Measurements from ENCODE around the gene DPEP2NB.
"Not testable (repeated sequence)": the region's sequence is repeated elsewhere in the genome, so short reads cannot be mapped to it uniquely, and the experiment has no call there.

DPEP2NB gene

DNA sequence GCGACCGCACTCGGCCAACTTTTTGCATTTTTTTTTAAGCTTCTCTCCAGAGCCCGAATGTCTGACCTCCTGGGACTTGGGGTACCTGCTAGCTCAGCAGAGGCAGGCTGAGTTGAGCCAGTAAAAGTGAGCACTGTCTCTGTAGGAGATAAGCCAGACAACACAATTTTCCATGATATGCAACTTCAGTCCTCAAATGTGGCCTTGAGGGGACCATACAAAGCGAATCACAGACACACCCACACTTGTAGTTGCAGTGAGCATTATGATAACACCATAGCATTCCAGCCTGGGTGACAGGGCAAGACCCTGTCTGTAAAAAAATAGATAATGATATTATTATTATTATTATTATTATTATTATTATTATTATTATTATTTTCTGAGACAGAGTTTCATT lies 19.0 kb downstream of the DPEP2NB start:
- no peak for TF ChIP-seq ZNF274 (IDR thresholded peaks at IDR 0.05; ENCODE audit: low read depth, low read length)
- H3K4me3 ChIP-seq (ENCODE audit: low read length): no peak overlapping the region

- no peak overlapping the region for H3K4me3 ChIP-seq (ENCODE audit: low read length)
- TF ChIP-seq ZNF274 (IDR thresholded peaks at IDR 0.05; ENCODE audit: low read depth, low read length): no peak
Observed at GRCh38 chr16:67995423-67995822, 20.3 kb downstream of the DPEP2NB start.

DNA sequence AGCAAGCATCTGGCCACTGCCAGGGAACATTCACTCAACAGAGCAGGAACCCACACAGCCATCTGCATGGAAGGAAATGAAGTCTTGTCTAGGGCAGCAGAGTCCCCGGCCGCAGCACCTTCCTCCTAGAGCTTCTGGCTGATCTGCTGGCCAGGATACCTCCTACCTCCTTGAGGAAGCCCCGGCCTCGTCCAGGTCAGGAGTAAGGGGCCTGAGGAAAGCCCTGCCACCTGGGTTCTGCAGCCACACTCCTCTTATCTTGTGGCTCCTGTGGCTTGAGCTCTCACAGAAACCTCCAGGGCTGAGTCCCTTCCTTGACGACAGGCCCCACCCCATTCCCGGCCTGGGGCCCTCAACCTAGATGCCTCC lies 21.7 kb downstream of the DPEP2NB start:
- not testable (repeated sequence) for H3K4me3 ChIP-seq (ENCODE audit: low read length)

DNA sequence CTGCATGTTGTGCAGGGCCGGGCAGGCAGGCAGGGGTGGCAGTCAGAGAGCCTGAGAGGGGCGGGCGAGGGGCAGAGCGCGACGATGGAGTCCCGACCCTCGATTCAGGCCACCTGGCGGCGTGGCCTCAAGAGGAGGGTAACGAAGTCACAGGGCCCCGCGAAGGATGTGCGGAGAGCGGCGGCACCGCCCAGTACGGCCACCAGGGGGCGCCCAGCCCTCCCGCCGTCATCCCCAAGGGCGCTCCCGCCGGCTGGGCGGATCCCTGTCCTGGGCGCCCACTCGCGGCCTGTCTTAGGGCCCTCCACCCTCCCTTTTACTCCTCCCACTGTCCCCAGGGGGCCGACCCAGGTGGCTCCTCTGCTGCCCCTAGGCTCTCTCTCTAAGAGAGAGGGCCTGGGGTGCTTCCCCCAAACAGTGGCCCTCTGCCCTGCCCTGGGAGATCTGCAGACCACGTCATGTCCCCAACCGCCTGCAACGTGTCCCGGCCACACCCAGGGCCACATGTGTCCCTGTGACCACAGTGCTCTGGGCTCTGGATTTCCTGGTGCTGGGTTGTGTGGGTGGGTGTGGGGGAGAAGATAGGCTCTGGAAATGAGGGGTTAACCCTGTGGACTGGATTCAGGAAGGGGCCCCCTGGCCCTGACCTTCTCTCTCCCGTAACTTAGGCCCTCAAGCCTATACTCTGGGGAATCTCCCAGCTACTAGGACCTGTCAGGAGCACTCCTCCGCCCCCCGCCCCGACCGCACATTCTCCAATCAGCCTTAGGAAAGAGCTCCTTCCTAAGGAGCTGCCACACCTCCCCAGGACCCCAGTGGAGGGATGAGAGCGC lies 22.3 kb downstream of the DPEP2NB start:
- no peak overlapping the region; the same call in 1 of the 2 replicates for H3K4me3 ChIP-seq (ENCODE audit: low read length)

DNA sequence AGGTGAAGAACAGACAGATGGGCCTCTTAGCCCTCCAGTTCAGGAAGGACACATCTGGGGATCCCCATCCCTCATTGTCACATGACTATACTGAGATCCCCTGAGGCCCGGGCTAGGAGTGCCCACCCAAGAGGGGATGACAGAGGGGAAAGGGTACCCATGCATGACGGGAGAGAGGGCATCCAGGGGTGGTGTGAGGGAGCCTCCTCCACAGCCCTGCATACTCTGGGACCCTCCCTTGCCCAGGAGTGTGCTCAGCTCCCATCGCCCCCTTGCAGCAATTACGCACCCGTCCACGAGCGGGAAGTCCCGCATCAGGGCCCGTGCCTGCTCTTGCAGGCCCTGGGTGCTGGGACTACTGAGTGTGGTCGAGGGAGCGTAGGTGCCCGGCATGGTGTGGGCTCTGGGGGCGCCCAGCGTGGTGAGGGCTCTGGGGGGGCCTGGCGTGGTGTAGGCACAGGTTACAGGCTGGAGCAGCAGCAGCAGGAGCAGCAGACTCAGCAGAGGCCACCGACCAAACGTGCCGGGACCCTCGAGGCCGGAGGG lies 23.0 kb downstream of the DPEP2NB start:
- H3K4me3 ChIP-seq (ENCODE audit: low read length): no peak overlapping the region
- no peak for TF ChIP-seq ZNF274 (IDR thresholded peaks at IDR 0.05; ENCODE audit: low read depth, low read length)

More for the DNA sequence above, 22.3 kb downstream of the DPEP2NB start:
- TF ChIP-seq ZNF274 (IDR thresholded peaks at IDR 0.05; ENCODE audit: low read depth, low read length): no peak

DNA sequence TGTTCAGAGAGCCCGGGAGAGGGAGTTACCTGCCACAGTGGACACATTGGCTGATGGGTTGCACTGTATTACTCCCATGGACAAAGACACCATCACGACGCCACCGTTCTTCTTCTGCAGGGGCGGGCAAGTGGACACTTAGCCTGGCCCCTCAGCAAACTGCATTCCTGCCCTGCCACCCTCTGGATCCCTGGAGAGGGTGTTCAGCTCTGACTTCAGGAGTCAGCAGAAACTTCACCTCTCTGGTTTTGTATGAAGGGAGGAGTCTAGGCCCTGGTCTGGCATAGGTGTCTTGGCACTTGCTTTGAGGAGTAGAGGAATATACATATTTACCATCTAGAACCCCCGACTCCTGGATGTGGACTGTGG lies 25.7 kb downstream of the DPEP2NB start:
- H3K4me3 ChIP-seq (ENCODE audit: low read length): no peak overlapping the region
- TF ChIP-seq ZNF274 (IDR thresholded peaks at IDR 0.05; ENCODE audit: low read depth, low read length): no peak

GRCh38 chr16:67989322-67990017 lies 26.2 kb downstream of the DPEP2NB start:
- no peak for TF ChIP-seq ZNF274 (IDR thresholded peaks at IDR 0.05; ENCODE audit: low read depth, low read length)
- no peak overlapping the region for H3K4me3 ChIP-seq (ENCODE audit: low read length)

GRCh38 chr16:67988675-67989074 lies 27.0 kb downstream of the DPEP2NB start:
- TF ChIP-seq ZNF274 (IDR thresholded peaks at IDR 0.05; ENCODE audit: low read depth, low read length): no peak
- H3K4me3 ChIP-seq (ENCODE audit: low read length): no peak overlapping the region

GRCh38 chr16:67987460-67988160 lies 28.1 kb downstream of the DPEP2NB start:
- no peak overlapping the region for H3K4me3 ChIP-seq (ENCODE audit: low read length)
- no peak for TF ChIP-seq ZNF274 (IDR thresholded peaks at IDR 0.05; ENCODE audit: low read depth, low read length)

GRCh38 chr16:67986949-67987348 lies 28.8 kb downstream of the DPEP2NB start:
- TF ChIP-seq ZNF274 (IDR thresholded peaks at IDR 0.05; ENCODE audit: low read depth, low read length): no peak

DNA sequence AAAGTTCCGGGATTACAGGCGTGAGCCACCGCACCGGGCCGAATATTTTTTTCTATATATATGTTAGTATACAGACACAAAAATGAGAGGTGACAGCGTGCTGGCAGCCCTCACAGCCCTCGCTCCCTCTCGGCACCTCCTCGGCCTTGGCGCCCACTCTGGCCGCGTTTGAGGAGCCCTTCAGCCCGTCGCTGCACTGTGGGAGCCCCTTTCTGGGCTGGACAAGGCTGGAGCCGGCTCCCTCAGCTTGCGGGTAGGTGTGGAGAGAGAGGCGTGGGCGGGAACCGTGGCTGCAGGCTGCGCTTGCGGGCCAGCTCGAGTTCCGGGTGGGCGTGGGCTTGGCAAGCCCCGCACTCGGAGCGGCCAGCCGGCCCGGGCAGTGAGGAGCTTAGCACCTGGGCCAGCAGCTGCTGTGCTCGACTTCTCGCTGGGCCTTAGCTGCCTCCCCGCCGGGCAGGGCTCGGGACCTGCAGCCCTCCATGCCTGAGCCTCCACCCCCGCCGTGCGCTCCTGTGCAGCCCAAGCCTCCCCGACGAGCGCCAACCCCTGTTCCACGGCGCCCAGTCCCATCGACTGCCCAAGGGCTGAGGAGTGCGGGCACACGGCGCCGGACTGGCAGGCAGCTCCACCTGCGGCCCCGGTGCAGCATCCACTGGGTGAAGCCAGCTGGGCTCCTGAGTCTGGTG lies 33.6 kb downstream of the DPEP2NB start:
- H3K4me3 ChIP-seq (ENCODE audit: low read length): no peak overlapping the region
- TF ChIP-seq ZNF274 (IDR thresholded peaks at IDR 0.05; ENCODE audit: low read depth, low read length): no peak

More at GRCh38 chr16:67986949-67987348, 28.8 kb downstream of the DPEP2NB start:
- no peak overlapping the region for H3K4me3 ChIP-seq (ENCODE audit: low read length)

GRCh38 chr16:67979955-67980678 lies 35.6 kb downstream of the DPEP2NB start, which contains the start of gene DPEP3:
DPEP3 (minus strand) TSS chr16:67980499; CDS start chr16:67980380, 119 bp downstream.
- H3K4me3 ChIP-seq (ENCODE audit: low read length): no peak within 1 kb of the TSS
- TF ChIP-seq ZNF274 (IDR thresholded peaks at IDR 0.05; ENCODE audit: low read depth, low read length): no peak
